SK-N-SH (cell line): ENCODE results near the gene PRKN.

Experiments
- CTCF ChIP-seq: fragments of 200-600 bp; sonication (generic); IDR thresholded peaks from 2 replicates; pipeline ENCODE4 v1.6.1; 2017; ENCODE audit warnings: antibody characterized with exemption, mild to moderate bottlenecking, moderate library complexity
- JUND ChIP-seq: IDR thresholded peaks from 2 replicates; pipeline ENCODE4 v1.4.0; 2012
- MAX ChIP-seq: IDR thresholded peaks from 2 replicates; pipeline ENCODE4 v1.4.0; 2012; ENCODE audit warnings: low read depth
- RCOR1 ChIP-seq: fragments of 150-350 bp; IDR thresholded peaks from 2 replicates; pipeline ENCODE4 v1.6.1; 2017; ENCODE audit warnings: antibody characterized with exemption, low read length
- RFX5 ChIP-seq: IDR thresholded peaks from 2 replicates; pipeline ENCODE4 v1.6.1; 2012; ENCODE audit warnings: mild to moderate bottlenecking, improper control_type of control experiment, low read length
- TCF12 ChIP-seq: IDR thresholded peaks from 2 replicates; pipeline ENCODE4 v1.4.0; 2012
- YY1 ChIP-seq: IDR thresholded peaks from 2 replicates; pipeline ENCODE4 v1.4.0; 2012; ENCODE audit warnings: low read depth, mild to moderate bottlenecking

GRCh38 chr6:161487694-161488093 lies 1239.9 kb downstream of the PRKN start:
- TF ChIP-seq CTCF: no peak
- TF ChIP-seq JUND: no peak
- TF ChIP-seq TCF12: no peak
- no peak for TF ChIP-seq RFX5
- TF ChIP-seq MAX: no peak
- no peak for TF ChIP-seq RCOR1
- no peak for TF ChIP-seq YY1
